Tibial artery (tissue), 4 donors: ENCODE data around the gene EIF4ENIF1.

ENCODE experiments used
- DNase-seq, 2 donors: peaks; one replicate each; pipeline ENCODE4 v3.0.0-alpha.2; 2019
- H3K27ac ChIP-seq, 2 donors: fragments of 200-600 bp; sonication (generic) in 1 of 2; 1 replicate in 1 of 2; 2 replicates in 1 of 2; pipeline ENCODE4 v1.5.1; 2018 to 2019; ENCODE audit warnings: mild to moderate bottlenecking in 1 of 2
- H3K27me3 ChIP-seq, 2 donors: fragments of 200-600 bp; sonication (generic) in 1 of 2; one replicate each; pipeline versions ENCODE4 v1.5.1 to v1.6.0; 2016 to 2019
- H3K36me3 ChIP-seq, 3 donors: fragments of 200-600 bp; sonication (generic) in 2 of 3; one replicate each; pipeline ENCODE4 v1.5.1; 2016 to 2019; ENCODE audit warnings: mild to moderate bottlenecking in 2 of 3
- H3K4me1 ChIP-seq, 4 donors: fragments of 200-600 bp; sonication (generic) in 2 of 4; 1 replicate in 3 of 4; 2 replicates in 1 of 4; pipeline ENCODE4 v1.5.1; 2016 to 2019
- H3K4me3 ChIP-seq, 2 donors: fragments of 200-600 bp; sonication (generic) in 1 of 2; 1 replicate in 1 of 2; 2 replicates in 1 of 2; pipeline ENCODE4 v1.5.1; 2018 to 2019; ENCODE audit warnings: mild to moderate bottlenecking in 2 of 2
- H3K9me3 ChIP-seq, 3 donors: fragments of 200-600 bp; sonication (generic) in 1 of 3; one replicate each; pipeline ENCODE4 v1.5.1; 2016 to 2019
- CTCF ChIP-seq, 2 experiments: fragments of 200-600 bp in 1 of 2; fragments of 450-650 bp in 1 of 2; IDR thresholded peaks; one replicate each; pipeline ENCODE4 v1.5.1; 2017 to 2019; ENCODE audit warnings: antibody characterized with exemption in 2 of 2, mild to moderate bottlenecking in 1 of 2, moderate library complexity in 1 of 2
- intact Hi-C: fragments of 100-400 bp; cut with DNase I; formaldehyde crosslinking; loops from one replicate; pipeline ENCODE4 v1.15.0; 2023; ENCODE audit warnings: low total_unique reads

EIF4ENIF1 gene

GRCh38 chr22:31491218-31491962 is 1.7 kb upstream of the EIF4ENIF1 start:
- DNase-seq = no peak
- TF ChIP-seq CTCF (IDR thresholded peaks at IDR 0.05) = no peak
- peak overlapping the region in 1 of 2 donors; percentile 80 for H3K4me3 ChIP-seq
- peaks cover 0 to 35% (median 30%) of the 10 kb centered on the region in 4 donors for H3K4me1 ChIP-seq
- no peaks in the 10 kb centered on the region for H3K27me3 ChIP-seq
- H3K27ac ChIP-seq = peak overlapping the region; percentile 87 to 94
- peaks cover 0 to 15% (median 7%) of the 10 kb centered on the region in 3 donors for H3K36me3 ChIP-seq
- intact Hi-C loops = no loop called here
- H3K9me3 ChIP-seq = no peaks in the 10 kb centered on the region

GRCh38 chr22:31490496-31490925 is 869 bp upstream of the EIF4ENIF1 start:
- Histone ChIP-seq H3K9me3 (no peaks in the 10 kb centered on the region), H3K4me1 (peaks cover 0 to 36% (median 27%) of the 10 kb centered on the region in 4 donors), H3K27me3 (no peaks in the 10 kb centered on the region), H3K36me3 (peaks cover 0 to 23% (median 7%) of the 10 kb centered on the region in 3 donors), H3K27ac (peak overlapping the region; percentile 87 to 94), H3K4me3 (peak overlapping the region; percentile 72 to 80)
- peak; percentile 49 to 70 for DNase-seq
- intact Hi-C loops = no loop called here
- peak in 1 of 2 experiments; percentile 6 for TF ChIP-seq CTCF (IDR thresholded peaks at IDR 0.05)

- no peak for TF ChIP-seq CTCF (IDR thresholded peaks at IDR 0.05)
- peaks cover 5 to 35% (median 14%) of the 10 kb centered on the region in 3 donors for H3K36me3 ChIP-seq
- no peaks in the 10 kb centered on the region for H3K9me3 ChIP-seq
- peaks cover 0 to 37% (median 28%) of the 10 kb centered on the region in 4 donors for H3K4me1 ChIP-seq
- H3K4me3 ChIP-seq = peak overlapping the region; percentile 72 to 80
- intact Hi-C loops = no loop called here
- peak overlapping the region; percentile 87 to 94 for H3K27ac ChIP-seq
- peak in 1 of 2 donors; percentile 22 for DNase-seq
- H3K27me3 ChIP-seq = no peaks in the 10 kb centered on the region
Observed at GRCh38 chr22:31488988-31489617, 539 bp downstream of the EIF4ENIF1 start.

GRCh38 chr22:31488346-31488883 is 1.2 kb downstream of the EIF4ENIF1 start:
- peak overlapping the region in 1 of 2 donors; percentile 87 for H3K27ac ChIP-seq
- intact Hi-C loops = no loop called here

More at GRCh38 chr22:31488346-31488883, 1.2 kb downstream of the EIF4ENIF1 start:
- Histone ChIP-seq H3K4me1 (peaks cover 0 to 37% (median 29%) of the 10 kb centered on the region in 4 donors), H3K9me3 (no peaks in the 10 kb centered on the region), H3K27me3 (no peaks in the 10 kb centered on the region), H3K36me3 (peaks cover 5 to 42% (median 14%) of the 10 kb centered on the region in 3 donors), H3K4me3 (peak overlapping the region; percentile 72 to 80)
- TF ChIP-seq CTCF (IDR thresholded peaks at IDR 0.05) = no peak
- no peak for DNase-seq
